Measurements from ENCODE around the gene AP1M2.
"Not testable (repeated sequence)": the region's sequence is repeated elsewhere in the genome, so short reads cannot be mapped to it uniquely, and the experiment has no call there.

Gene AP1M2

DNA sequence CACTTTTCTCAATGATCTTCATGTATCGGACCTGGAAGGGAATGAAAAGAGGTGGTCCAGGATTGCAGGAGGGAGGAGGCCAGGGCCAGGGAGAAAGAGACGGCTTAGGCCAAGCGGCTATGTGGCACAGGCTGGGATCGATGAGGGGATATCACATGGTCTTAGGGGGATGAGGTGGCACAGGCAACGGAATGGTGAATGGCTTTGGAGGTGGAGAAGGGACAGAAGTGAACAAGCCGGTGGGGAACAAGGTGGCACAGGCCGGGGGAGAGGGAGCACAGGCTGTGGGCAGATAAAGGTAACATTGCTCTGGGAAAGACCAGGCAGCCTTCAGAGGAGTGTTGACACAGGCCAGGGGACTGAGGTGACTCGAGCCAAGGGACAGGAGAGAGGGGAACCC, 12.7 kb downstream of the AP1M2 start:
- no peak overlapping the region for H3K4me3 ChIP-seq (ENCODE audit: extremely low read depth, insufficient read depth, low read length, poor library complexity, severe bottlenecking)
- no peak overlapping the region for H3K27ac ChIP-seq (ENCODE audit: low read depth, low read length, severe bottlenecking)
- no peaks in the 10 kb centered on the region for H3K9me3 ChIP-seq (ENCODE audit: control insufficient read depth, low read length)
- H3K36me3 ChIP-seq (ENCODE audit: control insufficient read depth, insufficient read depth, low read length), result no peaks in the 10 kb centered on the region
- H3K4me1 ChIP-seq (ENCODE audit: control insufficient read depth, insufficient read depth, low read length, poor library complexity, severe bottlenecking), result peaks cover 3% of the 10 kb centered on the region
- WGBS, 2 experiments (ENCODE audit: insufficient coverage in 2 of 2), result 94 to 97% methylated on average over 6 to 8 of the region's 8 CpGs

DNA sequence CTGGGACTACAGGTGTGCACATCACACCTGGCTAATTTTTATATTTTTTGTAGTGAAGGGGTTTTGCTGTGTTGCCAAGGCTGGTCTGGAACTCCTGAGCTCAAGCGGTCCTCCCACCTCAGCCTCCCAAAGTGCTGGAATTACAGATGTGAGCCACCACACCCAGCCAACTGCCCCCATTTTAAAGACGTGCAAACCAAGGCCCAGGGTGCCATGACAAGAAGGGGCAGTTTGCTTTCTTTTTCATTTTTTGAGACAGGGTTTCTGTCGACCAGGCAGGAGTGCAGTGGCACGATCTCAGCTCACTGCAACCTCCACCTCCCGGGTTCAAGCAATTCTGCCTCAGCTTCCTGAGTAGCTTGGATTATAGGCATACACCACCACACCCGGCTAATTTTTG, 13.3 kb downstream of the AP1M2 start:
- H3K4me1 ChIP-seq (ENCODE audit: control insufficient read depth, insufficient read depth, low read length, poor library complexity, severe bottlenecking); H3K4me3 ChIP-seq (ENCODE audit: extremely low read depth, insufficient read depth, low read length, poor library complexity, severe bottlenecking); H3K9me3 ChIP-seq (ENCODE audit: control insufficient read depth, low read length); H3K27ac ChIP-seq (ENCODE audit: low read depth, low read length, severe bottlenecking); H3K36me3 ChIP-seq (ENCODE audit: control insufficient read depth, insufficient read depth, low read length): not testable (repeated sequence)
- WGBS, 2 experiments (ENCODE audit: insufficient coverage in 2 of 2), result 96% methylated on average over 4 of the region's 6 CpGs

DNA sequence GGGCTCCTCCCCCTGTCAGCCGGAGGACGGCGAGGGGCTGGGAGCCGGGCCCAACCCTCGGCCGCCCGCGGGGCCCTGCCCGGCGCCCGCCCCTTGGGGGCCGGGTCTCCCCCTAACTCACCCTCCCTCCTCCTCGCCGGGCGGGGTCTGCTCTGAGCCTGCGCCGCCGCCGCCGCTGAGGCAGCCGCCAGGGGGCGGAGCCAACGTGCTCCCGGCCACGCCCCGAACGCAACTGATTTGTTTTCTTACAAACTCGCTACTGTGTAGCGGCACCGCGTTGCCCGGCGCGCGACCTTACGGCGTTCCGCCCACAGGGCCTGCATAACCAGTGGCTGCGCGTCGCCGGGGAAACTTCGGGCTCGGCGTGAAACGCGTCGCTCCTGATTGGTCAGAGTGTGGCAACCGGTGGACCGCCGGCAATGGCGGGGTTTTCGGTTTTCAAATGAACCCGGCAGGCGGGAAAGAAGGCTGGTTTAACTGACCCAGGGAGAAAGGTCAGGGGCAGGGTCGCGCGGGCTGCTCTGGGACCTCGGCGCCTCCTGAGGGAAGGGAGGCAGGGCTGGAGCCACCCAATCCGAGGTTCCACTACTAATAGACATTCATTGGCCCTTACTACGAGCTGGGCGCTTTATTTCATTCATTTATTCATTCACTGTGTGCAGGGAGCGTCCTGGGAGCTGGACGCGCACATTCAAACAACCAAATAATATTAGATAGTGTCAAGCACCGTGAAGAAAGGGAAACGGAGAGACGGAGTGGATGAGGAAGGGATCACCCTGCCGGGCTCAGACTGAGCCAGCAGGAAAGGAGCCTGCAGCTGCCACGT, 18.1 kb downstream of the AP1M2 start, which contains the start of gene CDKN2D:
TSS of gene CDKN2D (minus strand) at position 154 of the 826 bp plus-strand sequence. CDS start 326 bp downstream, outside the sequence.
- H3K4me1 ChIP-seq (ENCODE audit: control insufficient read depth, insufficient read depth, low read length, poor library complexity, severe bottlenecking), result peaks cover 20% of the 10 kb centered on the region
- H3K9me3 ChIP-seq (ENCODE audit: control insufficient read depth, low read length), result no peaks in the 10 kb centered on the region
- H3K4me3 ChIP-seq (ENCODE audit: extremely low read depth, insufficient read depth, low read length, poor library complexity, severe bottlenecking), result peak within 1 kb of the TSS; percentile 62
- WGBS, 2 experiments (ENCODE audit: insufficient coverage in 2 of 2), result 0 to 1% methylated on average over 51 to 63 of the region's 71 CpGs
- peak within 1 kb of the TSS; percentile 95 for H3K27ac ChIP-seq (ENCODE audit: low read depth, low read length, severe bottlenecking)
- no peaks in the 10 kb centered on the region for H3K36me3 ChIP-seq (ENCODE audit: control insufficient read depth, insufficient read depth, low read length)

DNA sequence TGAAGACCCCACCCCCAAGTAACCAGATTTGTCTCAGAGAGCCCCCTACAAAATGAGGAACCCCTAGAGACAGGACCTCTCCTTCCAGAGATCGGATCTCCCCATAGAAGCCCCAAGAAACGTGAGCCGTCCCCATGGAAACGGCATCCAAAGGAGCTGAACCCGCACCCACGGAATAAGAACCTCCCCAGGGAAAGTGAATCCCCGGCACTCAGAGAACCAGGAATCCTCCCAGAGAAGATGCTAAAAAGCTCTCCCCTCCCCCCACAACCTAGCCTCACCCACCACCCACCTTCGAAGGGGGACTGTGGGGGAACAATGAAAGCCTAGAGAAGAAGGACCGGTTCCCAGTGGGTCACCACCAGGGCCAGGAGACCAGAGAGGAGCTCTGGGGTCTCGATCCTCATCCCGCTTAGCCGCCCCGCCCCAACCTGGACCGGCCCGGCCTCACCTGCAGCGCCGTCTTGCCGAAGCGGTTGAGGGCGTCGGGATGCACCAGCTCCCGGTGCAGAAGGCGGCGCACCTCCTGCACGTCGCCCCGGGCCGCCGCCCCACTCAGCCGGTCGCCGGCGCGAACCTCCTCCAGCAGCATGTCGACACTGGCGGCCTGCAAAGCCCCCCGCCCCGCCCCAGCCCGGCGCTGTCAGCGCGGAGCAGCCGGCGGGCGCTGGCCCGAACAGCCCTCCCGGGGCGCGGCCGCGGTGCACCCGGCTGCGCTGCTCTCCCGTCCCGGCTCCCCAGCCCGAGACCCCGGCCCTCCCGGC, 18.9 kb downstream of the AP1M2 start:
- no peaks in the 10 kb centered on the region for H3K9me3 ChIP-seq (ENCODE audit: control insufficient read depth, low read length)
- H3K4me1 ChIP-seq (ENCODE audit: control insufficient read depth, insufficient read depth, low read length, poor library complexity, severe bottlenecking), result peaks cover 20% of the 10 kb centered on the region
- H3K27ac ChIP-seq (ENCODE audit: low read depth, low read length, severe bottlenecking), result peak overlapping the region; percentile 23
- peak overlapping the region; percentile 62 for H3K4me3 ChIP-seq (ENCODE audit: extremely low read depth, insufficient read depth, low read length, poor library complexity, severe bottlenecking)
- H3K36me3 ChIP-seq (ENCODE audit: control insufficient read depth, insufficient read depth, low read length), result peaks cover 4% of the 10 kb centered on the region
- WGBS, 2 experiments (ENCODE audit: insufficient coverage in 2 of 2), result 2 to 3% methylated on average over 32 to 57 of the region's 58 CpGs

DNA sequence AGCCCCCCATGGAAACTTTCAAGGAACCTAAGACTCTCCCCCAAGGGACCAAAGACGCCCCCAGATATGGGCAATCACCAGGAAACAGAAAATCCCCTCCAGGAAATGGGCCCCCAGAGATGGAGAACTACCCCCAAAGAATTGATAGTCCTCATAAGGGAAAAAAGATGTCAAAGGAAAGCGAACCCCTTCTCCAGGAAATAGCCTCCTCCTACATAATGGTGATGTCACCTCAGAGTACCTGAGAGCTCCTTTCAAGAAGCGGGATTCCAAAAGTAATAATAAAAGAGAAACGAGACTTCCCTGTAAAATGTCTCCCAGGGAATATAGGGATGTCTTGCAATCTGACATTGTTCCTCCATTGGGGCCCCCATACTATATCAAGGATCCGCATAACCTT, 19.5 kb downstream of the AP1M2 start:
- Histone ChIP-seq H3K4me1 (ENCODE audit: control insufficient read depth, insufficient read depth, low read length, poor library complexity, severe bottlenecking) (peaks cover 20% of the 10 kb centered on the region), H3K36me3 (ENCODE audit: control insufficient read depth, insufficient read depth, low read length) (peaks cover 7% of the 10 kb centered on the region), H3K9me3 (ENCODE audit: control insufficient read depth, low read length) (no peaks in the 10 kb centered on the region), H3K27ac (ENCODE audit: low read depth, low read length, severe bottlenecking) (no peak overlapping the region), H3K4me3 (ENCODE audit: extremely low read depth, insufficient read depth, low read length, poor library complexity, severe bottlenecking) (peak overlapping the region; percentile 62)
- WGBS, 2 experiments (ENCODE audit: insufficient coverage in 2 of 2), result 0 to 37% methylated on average over 1 to 2 of the region's 5 CpGs

DNA sequence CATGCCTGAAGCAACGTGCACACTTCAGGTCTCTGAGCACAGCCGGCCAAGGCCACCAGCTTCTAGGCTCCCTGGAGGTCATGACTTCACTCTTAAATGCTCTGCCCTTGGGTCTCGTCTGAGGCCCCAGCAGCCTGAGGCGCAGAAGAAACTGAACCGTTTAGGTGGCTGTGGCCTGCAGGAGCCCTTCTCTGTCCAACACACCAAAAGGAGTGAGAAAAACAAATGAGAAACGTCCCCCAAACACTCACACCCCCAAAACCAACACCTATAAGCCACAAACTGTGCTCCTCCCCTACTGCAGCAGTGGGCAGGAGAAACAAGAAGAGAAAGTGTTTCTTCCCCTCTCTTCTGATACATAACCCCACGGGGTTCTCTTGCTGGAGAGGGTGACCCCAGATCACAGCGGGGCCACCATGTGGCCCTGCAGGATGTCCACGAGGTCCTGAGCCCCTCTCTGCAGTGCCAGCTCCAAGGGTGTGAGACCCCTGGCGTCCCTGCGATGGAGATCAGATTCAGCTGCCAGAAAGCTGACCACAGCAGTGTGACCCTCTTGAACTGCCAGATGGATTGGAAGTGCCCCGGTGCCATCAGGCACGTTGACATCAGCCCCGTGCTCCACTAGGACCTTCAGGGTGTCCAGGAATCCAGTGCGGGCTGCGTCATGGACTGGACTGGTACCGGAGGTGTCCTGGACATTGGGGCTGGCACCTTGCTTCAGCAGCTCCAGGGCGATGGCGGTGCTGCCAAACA, 20.3 kb downstream of the AP1M2 start:
- Histone ChIP-seq H3K36me3 (ENCODE audit: control insufficient read depth, insufficient read depth, low read length) (peaks cover 11% of the 10 kb centered on the region), H3K27ac (ENCODE audit: low read depth, low read length, severe bottlenecking) (no peak overlapping the region), H3K4me3 (ENCODE audit: extremely low read depth, insufficient read depth, low read length, poor library complexity, severe bottlenecking) (no peak overlapping the region), H3K4me1 (ENCODE audit: control insufficient read depth, insufficient read depth, low read length, poor library complexity, severe bottlenecking) (peaks cover 20% of the 10 kb centered on the region), H3K9me3 (ENCODE audit: control insufficient read depth, low read length) (no peaks in the 10 kb centered on the region)
- 81 to 85% methylated on average over 17 to 18 of the region's 19 CpGs for WGBS, 2 experiments (ENCODE audit: insufficient coverage in 2 of 2)

DNA sequence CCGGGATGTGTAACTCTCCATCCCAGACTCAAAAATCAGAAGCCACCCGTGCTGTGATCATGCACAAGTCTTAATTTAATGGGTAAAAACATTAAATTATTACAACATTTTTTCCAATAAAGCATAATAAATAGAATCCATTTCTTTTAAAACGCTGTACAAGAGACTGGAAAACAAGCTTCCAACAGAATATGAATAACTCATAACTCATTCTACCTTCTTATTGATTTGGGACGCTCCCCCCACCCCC, 20.8 kb downstream of the AP1M2 start:
- no peaks in the 10 kb centered on the region for H3K9me3 ChIP-seq (ENCODE audit: control insufficient read depth, low read length)
- peaks cover 20% of the 10 kb centered on the region for H3K4me1 ChIP-seq (ENCODE audit: control insufficient read depth, insufficient read depth, low read length, poor library complexity, severe bottlenecking)
- WGBS, 2 experiments (ENCODE audit: insufficient coverage in 2 of 2), result 22 to 71% methylated on average over 2 of the region's 4 CpGs
- H3K4me3 ChIP-seq (ENCODE audit: extremely low read depth, insufficient read depth, low read length, poor library complexity, severe bottlenecking), result peak overlapping the region; percentile 80
- no peak overlapping the region for H3K27ac ChIP-seq (ENCODE audit: low read depth, low read length, severe bottlenecking)
- H3K36me3 ChIP-seq (ENCODE audit: control insufficient read depth, insufficient read depth, low read length), result peaks cover 11% of the 10 kb centered on the region

DNA sequence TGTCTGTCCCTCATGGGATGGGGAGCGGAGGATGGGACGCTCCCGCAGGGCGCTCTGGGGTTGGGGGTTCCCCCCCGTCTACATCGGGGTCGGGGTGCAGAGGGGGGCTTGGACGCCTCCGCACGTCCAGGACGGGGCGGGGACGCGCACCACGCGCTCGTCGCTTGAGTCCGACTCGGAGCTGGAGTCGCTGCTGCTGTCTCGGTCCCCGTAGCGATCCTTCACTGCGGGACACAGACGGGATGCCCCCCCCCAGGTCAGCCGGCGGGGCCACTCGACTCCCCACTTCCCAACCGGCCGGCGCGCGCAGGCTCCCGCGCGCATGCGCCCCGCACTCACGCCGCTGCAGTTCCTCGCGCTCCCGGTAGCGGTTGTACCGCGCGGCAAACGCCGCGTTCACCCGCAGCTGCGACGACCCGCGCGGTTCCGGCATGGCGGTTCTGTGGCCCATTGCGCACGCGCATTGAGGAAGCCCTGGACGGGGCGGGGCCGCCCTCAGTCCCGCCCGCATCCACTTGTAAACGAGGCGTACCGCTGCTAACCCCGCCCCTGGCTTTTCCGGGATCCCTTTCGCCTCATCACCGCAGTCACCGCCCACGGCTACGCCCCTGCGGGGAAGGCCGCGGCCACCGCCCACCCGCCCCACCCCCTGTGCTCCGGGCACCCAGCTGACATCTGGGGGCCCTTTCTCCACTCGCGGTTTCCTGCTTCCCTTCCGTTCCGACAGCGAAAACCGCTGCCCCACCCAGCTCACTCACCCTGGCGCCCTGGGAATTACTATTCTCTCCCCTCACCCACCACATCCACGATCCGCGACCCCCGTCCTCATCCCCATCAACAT, 21.3 kb downstream of the AP1M2 start, which contains the start of gene KRI1:
TSS of gene KRI1 (minus strand) at position 444 of the 841 bp plus-strand sequence. CDS start at position 433, 11 bp downstream.
- 0% methylated on average over 64 to 82 of the region's 94 CpGs for WGBS, 2 experiments (ENCODE audit: insufficient coverage in 2 of 2)

DNA sequence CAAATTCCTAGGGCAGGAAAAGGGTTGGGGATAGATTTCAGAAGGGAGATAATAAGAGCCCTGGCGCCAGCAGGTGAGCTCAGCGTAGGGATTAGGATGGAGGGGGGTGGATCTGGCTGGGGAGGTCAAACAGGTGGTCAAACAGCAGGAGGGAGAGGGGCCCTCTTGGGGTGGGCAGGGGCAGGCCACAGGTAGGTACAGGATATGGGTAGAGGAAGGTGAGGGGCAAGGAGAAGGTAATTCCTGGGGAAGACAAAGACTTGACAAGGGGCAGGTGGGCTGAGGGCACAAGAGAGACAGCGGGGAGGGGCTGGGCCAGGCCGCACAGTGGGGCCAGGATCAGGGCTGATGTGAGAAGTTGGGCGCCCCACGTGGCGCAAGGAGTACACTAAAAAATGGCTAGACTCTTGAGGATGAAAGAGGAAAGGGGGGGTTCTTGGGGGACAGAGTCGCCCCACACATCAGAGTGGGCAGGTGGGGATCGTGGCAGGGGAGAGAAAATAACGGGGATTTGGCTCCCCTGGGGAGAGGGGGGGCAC, 22.0 kb downstream of the AP1M2 start:
- Histone ChIP-seq H3K27ac (ENCODE audit: low read depth, low read length, severe bottlenecking) (peak overlapping the region; percentile 62), H3K4me1 (ENCODE audit: control insufficient read depth, insufficient read depth, low read length, poor library complexity, severe bottlenecking) (peaks cover 20% of the 10 kb centered on the region), H3K36me3 (ENCODE audit: control insufficient read depth, insufficient read depth, low read length) (peaks cover 20% of the 10 kb centered on the region), H3K9me3 (ENCODE audit: control insufficient read depth, low read length) (no peaks in the 10 kb centered on the region), H3K4me3 (ENCODE audit: extremely low read depth, insufficient read depth, low read length, poor library complexity, severe bottlenecking) (peak overlapping the region; percentile 80)
- WGBS, 2 experiments (ENCODE audit: insufficient coverage in 2 of 2), result 15 to 16% methylated on average over 6 to 10 of the region's 10 CpGs

More for the DNA sequence above, 21.3 kb downstream of the AP1M2 start, which contains the start of gene KRI1:
- peaks cover 13% of the 10 kb centered on the region for H3K36me3 ChIP-seq (ENCODE audit: control insufficient read depth, insufficient read depth, low read length)
- no peaks in the 10 kb centered on the region for H3K9me3 ChIP-seq (ENCODE audit: control insufficient read depth, low read length)
- peak within 1 kb of the TSS; percentile 80 for H3K4me3 ChIP-seq (ENCODE audit: extremely low read depth, insufficient read depth, low read length, poor library complexity, severe bottlenecking)
- peaks cover 20% of the 10 kb centered on the region for H3K4me1 ChIP-seq (ENCODE audit: control insufficient read depth, insufficient read depth, low read length, poor library complexity, severe bottlenecking)
- peak within 1 kb of the TSS; percentile 62 for H3K27ac ChIP-seq (ENCODE audit: low read depth, low read length, severe bottlenecking)

All from mesodermal cell (in vitro differentiated cells).